HepG2 (cell line): Measurements from ENCODE around the gene WDR76. TPM values are rescaled to one million over a fixed set of nuclear protein-coding genes. Genes with fewer than 3 reads are reported as not detected.

Experiments used
- ARNT2 ChIP-seq: sonication (generic); formaldehyde crosslinking; IDR thresholded peaks from 2 replicates; pipeline ENCODE4 v1.8.0; 2022; ENCODE audit warnings: mild to moderate bottlenecking, low read depth, missing genetic modification reagents, moderate library complexity
- CC2D1A ChIP-seq: sonication (generic); formaldehyde crosslinking; IDR thresholded peaks from 2 replicates; pipeline ENCODE4 v1.8.1; 2023; ENCODE audit warnings: mild to moderate bottlenecking, missing genetic modification reagents
- ISX ChIP-seq: sonication (generic); formaldehyde crosslinking; conservative IDR thresholded peaks from 2 replicates; pipeline ENCODE4 v1.5.0; 2020; ENCODE audit warnings: missing genetic modification reagents
- SETDB1 ChIP-seq: sonication (generic); formaldehyde crosslinking; IDR thresholded peaks from 2 replicates; pipeline ENCODE4 v1.5.1; 2020; ENCODE audit warnings: missing genetic modification reagents, mild to moderate bottlenecking, borderline replicate concordance
- ZFY ChIP-seq: sonication (generic); formaldehyde crosslinking; IDR thresholded peaks from 2 replicates; pipeline ENCODE4 v1.4.0; 2020; ENCODE audit warnings: missing genetic modification reagents
- ZNF317 ChIP-seq: sonication (generic); formaldehyde crosslinking; IDR thresholded peaks from 2 replicates; pipeline ENCODE4 v1.5.0; 2020; ENCODE audit warnings: mild to moderate bottlenecking, missing genetic modification reagents
- ZNF460 ChIP-seq: sonication (generic); formaldehyde crosslinking; IDR thresholded peaks from 2 replicates; pipeline ENCODE4 v1.5.1; 2020; ENCODE audit warnings: missing genetic modification reagents, mild to moderate bottlenecking, borderline replicate concordance
- polyA plus RNA-seq, 8 experiments: library from polyadenylated mRNA; depleted of rRNA in 3 of 8; stranded (reverse) in 7 of 8; unstranded in 1 of 8; fragments of >200 nt; fragmentation: Illumina TruSeq in 4 of 8; extraction: Trizol in 4 of 8; gene quantifications; 2 replicates each; pipeline versions ENCODE4 v1.2.1 to v1.2.3, GENCODE V29; 2011 to 2016; ENCODE audit warnings: low read depth in 4 of 8, missing spikeins in 1 of 8, mixed read lengths in 1 of 8; ENCODE audit not compliant: insufficient read depth in 1 of 8
- total RNA-seq, 5 experiments: library from RNA; depleted of rRNA; stranded (reverse); fragments of >200 nt; fragmentation: Illumina TruSeq; extraction: Trizol; gene quantifications; 2 replicates each; pipeline ENCODE4 v1.2.3, GENCODE V29; 2016; ENCODE audit warnings: low read depth in 1 of 5
- TF ChIP-seq, protein P1 (sequence below), 2 experiments: sonication (generic) in 1 of 2; formaldehyde crosslinking in 1 of 2; IDR thresholded peaks; 2 replicates each; pipeline versions ENCODE4 v1.6.1 to v1.9.0; 2014 to 2022; ENCODE audit warnings: antibody characterized with exemption in 1 of 2, borderline replicate concordance in 1 of 2, inconsistent platforms in 1 of 2, low read depth in 1 of 2, missing genetic modification reagents in 1 of 2
- TF ChIP-seq, protein P2 (sequence below): sonication (generic); formaldehyde crosslinking; IDR thresholded peaks from 2 replicates; pipeline ENCODE4 v1.4.0; 2020; ENCODE audit warnings: mild to moderate bottlenecking, missing genetic modification reagents, borderline replicate concordance
- TF ChIP-seq, protein P3 (sequence below): sonication (generic); formaldehyde crosslinking; IDR thresholded peaks from 2 replicates; pipeline ENCODE4 v1.8.1; 2023; ENCODE audit warnings: missing genetic modification reagents, mild to moderate bottlenecking, borderline replicate concordance
- TF ChIP-seq, protein P4 (sequence below): sonication (generic); formaldehyde crosslinking; IDR thresholded peaks from 2 replicates; pipeline ENCODE4 v1.4.0; 2020; ENCODE audit warnings: missing genetic modification reagents
- TF ChIP-seq, protein P5 (sequence below): sonication (generic); formaldehyde crosslinking; IDR thresholded peaks from 2 replicates; pipeline ENCODE4 v1.8.0; 2022; ENCODE audit warnings: missing genetic modification reagents, mild to moderate bottlenecking, inconsistent platforms, borderline replicate concordance

WDR76 gene
- total and polyA plus RNA-seq, 2 of the 13 experiments (the other 11 are each of a cell fraction or from before 2014, with no cell fraction given), result 1.1 to 9.7 TPM

DNA sequence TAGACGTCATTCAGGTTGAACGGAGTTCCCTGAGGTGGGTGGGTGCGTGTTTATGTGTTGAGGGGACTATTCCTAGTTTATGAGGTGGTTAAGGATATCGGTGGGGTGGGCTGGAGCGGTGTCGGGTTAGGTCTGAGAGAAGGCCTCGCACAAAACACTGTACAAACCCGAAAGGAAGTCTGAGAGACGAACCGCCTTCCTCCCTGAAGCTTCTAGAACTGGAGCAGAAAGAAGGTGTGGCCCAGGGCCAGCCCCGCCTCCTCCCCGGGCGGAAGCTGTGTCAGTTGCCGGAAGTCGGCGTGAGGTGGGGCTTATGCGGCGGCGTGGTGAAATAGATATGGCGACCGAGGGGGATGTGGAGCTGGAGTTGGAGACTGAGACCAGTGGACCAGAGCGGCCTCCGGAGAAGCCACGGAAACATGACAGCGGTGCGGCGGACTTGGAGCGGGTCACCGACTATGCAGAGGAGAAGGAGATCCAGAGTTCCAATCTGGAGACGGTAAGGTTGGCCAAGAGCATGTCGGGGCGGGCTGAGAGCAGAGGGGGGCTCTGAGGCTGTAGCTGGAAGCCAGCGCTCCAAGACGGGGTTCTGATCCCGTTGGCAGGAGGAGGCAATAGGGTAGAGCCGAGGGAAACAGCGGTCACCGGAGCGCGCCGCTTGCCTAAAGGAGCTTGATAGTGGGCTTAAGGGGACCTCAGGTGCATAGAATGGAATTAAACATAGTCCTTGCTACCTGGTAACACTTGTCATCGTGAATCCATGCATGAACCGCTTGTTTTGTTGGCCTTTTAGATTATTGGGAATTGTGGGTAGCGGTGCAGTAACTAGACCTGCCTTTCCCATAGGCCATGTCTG lies 26.3 kb upstream of the WDR76 start, which contains the start of gene HYPK (continued):
- TF ChIP-seq, protein P1, sequence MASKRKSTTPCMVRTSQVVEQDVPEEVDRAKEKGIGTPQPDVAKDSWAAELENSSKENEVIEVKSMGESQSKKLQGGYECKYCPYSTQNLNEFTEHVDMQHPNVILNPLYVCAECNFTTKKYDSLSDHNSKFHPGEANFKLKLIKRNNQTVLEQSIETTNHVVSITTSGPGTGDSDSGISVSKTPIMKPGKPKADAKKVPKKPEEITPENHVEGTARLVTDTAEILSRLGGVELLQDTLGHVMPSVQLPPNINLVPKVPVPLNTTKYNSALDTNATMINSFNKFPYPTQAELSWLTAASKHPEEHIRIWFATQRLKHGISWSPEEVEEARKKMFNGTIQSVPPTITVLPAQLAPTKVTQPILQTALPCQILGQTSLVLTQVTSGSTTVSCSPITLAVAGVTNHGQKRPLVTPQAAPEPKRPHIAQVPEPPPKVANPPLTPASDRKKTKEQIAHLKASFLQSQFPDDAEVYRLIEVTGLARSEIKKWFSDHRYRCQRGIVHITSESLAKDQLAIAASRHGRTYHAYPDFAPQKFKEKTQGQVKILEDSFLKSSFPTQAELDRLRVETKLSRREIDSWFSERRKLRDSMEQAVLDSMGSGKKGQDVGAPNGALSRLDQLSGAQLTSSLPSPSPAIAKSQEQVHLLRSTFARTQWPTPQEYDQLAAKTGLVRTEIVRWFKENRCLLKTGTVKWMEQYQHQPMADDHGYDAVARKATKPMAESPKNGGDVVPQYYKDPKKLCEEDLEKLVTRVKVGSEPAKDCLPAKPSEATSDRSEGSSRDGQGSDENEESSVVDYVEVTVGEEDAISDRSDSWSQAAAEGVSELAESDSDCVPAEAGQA (IDR thresholded peaks at IDR 0.05; ENCODE audit: low read depth), result no peak
- TF ChIP-seq, protein P1 (CRISPR knock-in tag; IDR thresholded peaks at IDR 0.05; ENCODE audit: borderline replicate concordance), result no peak
- TF ChIP-seq SETDB1 (CRISPR knock-in tag), result no peak
- TF ChIP-seq ISX (CRISPR knock-in tag), result no peak
- TF ChIP-seq ZNF317, result 0 out of 2 replicates have a peak, but pooled peaks have one; percentile 60
- peak; percentile 90 for TF ChIP-seq ARNT2 (CRISPR knock-in tag)
- TF ChIP-seq ZNF460 (CRISPR knock-in tag), result no peak
- TF ChIP-seq, protein P2, sequence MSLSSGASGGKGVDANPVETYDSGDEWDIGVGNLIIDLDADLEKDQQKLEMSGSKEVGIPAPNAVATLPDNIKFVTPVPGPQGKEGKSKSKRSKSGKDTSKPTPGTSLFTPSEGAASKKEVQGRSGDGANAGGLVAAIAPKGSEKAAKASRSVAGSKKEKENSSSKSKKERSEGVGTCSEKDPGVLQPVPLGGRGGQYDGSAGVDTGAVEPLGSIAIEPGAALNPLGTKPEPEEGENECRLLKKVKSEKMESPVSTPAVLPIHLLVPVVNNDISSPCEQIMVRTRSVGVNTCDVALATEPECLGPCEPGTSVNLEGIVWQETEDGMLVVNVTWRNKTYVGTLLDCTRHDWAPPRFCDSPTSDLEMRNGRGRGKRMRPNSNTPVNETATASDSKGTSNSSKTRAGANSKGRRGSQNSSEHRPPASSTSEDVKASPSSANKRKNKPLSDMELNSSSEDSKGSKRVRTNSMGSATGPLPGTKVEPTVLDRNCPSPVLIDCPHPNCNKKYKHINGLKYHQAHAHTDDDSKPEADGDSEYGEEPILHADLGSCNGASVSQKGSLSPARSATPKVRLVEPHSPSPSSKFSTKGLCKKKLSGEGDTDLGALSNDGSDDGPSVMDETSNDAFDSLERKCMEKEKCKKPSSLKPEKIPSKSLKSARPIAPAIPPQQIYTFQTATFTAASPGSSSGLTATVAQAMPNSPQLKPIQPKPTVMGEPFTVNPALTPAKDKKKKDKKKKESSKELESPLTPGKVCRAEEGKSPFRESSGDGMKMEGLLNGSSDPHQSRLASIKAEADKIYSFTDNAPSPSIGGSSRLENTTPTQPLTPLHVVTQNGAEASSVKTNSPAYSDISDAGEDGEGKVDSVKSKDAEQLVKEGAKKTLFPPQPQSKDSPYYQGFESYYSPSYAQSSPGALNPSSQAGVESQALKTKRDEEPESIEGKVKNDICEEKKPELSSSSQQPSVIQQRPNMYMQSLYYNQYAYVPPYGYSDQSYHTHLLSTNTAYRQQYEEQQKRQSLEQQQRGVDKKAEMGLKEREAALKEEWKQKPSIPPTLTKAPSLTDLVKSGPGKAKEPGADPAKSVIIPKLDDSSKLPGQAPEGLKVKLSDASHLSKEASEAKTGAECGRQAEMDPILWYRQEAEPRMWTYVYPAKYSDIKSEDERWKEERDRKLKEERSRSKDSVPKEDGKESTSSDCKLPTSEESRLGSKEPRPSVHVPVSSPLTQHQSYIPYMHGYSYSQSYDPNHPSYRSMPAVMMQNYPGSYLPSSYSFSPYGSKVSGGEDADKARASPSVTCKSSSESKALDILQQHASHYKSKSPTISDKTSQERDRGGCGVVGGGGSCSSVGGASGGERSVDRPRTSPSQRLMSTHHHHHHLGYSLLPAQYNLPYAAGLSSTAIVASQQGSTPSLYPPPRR (CRISPR knock-in tag), result no peak
- TF ChIP-seq, protein P3, sequence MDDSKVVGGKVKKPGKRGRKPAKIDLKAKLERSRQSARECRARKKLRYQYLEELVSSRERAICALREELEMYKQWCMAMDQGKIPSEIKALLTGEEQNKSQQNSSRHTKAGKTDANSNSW (CRISPR knock-in tag), result no peak
- TF ChIP-seq, protein P4, sequence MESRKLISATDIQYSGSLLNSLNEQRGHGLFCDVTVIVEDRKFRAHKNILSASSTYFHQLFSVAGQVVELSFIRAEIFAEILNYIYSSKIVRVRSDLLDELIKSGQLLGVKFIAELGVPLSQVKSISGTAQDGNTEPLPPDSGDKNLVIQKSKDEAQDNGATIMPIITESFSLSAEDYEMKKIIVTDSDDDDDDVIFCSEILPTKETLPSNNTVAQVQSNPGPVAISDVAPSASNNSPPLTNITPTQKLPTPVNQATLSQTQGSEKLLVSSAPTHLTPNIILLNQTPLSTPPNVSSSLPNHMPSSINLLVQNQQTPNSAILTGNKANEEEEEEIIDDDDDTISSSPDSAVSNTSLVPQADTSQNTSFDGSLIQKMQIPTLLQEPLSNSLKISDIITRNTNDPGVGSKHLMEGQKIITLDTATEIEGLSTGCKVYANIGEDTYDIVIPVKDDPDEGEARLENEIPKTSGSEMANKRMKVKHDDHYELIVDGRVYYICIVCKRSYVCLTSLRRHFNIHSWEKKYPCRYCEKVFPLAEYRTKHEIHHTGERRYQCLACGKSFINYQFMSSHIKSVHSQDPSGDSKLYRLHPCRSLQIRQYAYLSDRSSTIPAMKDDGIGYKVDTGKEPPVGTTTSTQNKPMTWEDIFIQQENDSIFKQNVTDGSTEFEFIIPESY (CRISPR knock-in tag), result no peak; the same call in 1 of the 2 replicates
- no peak for TF ChIP-seq CC2D1A (CRISPR knock-in tag)
- TF ChIP-seq, protein P5, sequence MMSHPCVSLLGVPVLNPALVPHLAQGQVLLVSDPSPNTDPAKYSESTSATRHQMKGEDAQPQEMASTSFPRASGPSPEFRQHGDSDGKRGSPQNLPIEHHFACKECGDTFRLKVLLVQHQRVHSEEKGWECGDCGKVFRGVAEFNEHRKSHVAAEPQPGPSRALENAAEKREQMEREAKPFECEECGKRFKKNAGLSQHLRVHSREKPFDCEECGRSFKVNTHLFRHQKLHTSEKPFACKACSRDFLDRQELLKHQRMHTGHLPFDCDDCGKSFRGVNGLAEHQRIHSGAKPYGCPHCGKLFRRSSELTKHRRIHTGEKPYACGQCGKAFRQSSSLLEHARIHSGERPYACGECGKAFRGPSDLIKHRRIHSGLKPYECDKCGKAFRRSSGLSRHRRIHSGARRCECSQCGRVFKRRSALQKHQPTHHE (CRISPR knock-in tag), result no peak
- peak; percentile 47; the same call in 1 of the 2 replicates for TF ChIP-seq ZFY (CRISPR knock-in tag)
